Measurements from ENCODE around the gene KLF1.
"Not testable (repeated sequence)": the region's sequence is repeated elsewhere in the genome, so short reads cannot be mapped to it uniquely, and the experiment has no call there.

KLF1 gene

GRCh38 chr19:12886969-12887747, at the start of gene KLF1:
Gene KLF1 (minus strand): TSS chr19:12887201. CDS start chr19:12887140, 61 bp downstream.
- no peak for DNase-seq (ENCODE audit: low spot score)

- no peak for DNase-seq (ENCODE audit: low spot score)
These were observed 49.6 kb upstream of the KLF1 start for GRCh38 chr19:12936582-12936981.

- DNase-seq (ENCODE audit: low spot score), result no peak
These were observed 48.1 kb upstream of the KLF1 start for GRCh38 chr19:12935071-12935470.

GRCh38 chr19:12933287-12934072, 46.5 kb upstream of the KLF1 start, which contains the start of gene FARSA:
Gene FARSA (minus strand): TSS chr19:12933711. CDS start chr19:12933696, 15 bp downstream.
- peak; percentile 89 for DNase-seq (ENCODE audit: low spot score)

- DNase-seq (ENCODE audit: low spot score), result no peak
These were observed 45.6 kb upstream of the KLF1 start for GRCh38 chr19:12932392-12933286.

GRCh38 chr19:12930002-12930645, 43.1 kb upstream of the KLF1 start:
- DNase-seq (ENCODE audit: low spot score), result no peak

GRCh38 chr19:12924621-12925310, 37.8 kb upstream of the KLF1 start:
- no peak for DNase-seq (ENCODE audit: low spot score)

- DNase-seq (ENCODE audit: low spot score), result no peak
These were observed 36.0 kb upstream of the KLF1 start for GRCh38 chr19:12922959-12923358.

- no peak for DNase-seq (ENCODE audit: low spot score)
These were observed 34.0 kb upstream of the KLF1 start for GRCh38 chr19:12921047-12921446.

GRCh38 chr19:12918253-12918652, 31.3 kb upstream of the KLF1 start:
- no peak for DNase-seq (ENCODE audit: low spot score)

GRCh38 chr19:12915860-12916259, 28.9 kb upstream of the KLF1 start:
- DNase-seq (ENCODE audit: low spot score), result not testable (repeated sequence)

GRCh38 chr19:12913851-12914690, 27.1 kb upstream of the KLF1 start:
- peak; percentile 60 for DNase-seq (ENCODE audit: low spot score)

- DNase-seq (ENCODE audit: low spot score), result no peak
These were observed 26.1 kb upstream of the KLF1 start for GRCh38 chr19:12913011-12913561.

GRCh38 chr19:12912571-12912970, 25.6 kb upstream of the KLF1 start:
- DNase-seq (ENCODE audit: low spot score), result no peak

- DNase-seq (ENCODE audit: low spot score), result no peak
These were observed 20.2 kb upstream of the KLF1 start for GRCh38 chr19:12907166-12907565.

- DNase-seq (ENCODE audit: low spot score), result no peak
These were observed 13.0 kb upstream of the KLF1 start for GRCh38 chr19:12899891-12900518.

- DNase-seq (ENCODE audit: low spot score), result no peak
These were observed 9.5 kb upstream of the KLF1 start for GRCh38 chr19:12896460-12896859.

- no peak for DNase-seq (ENCODE audit: low spot score)
These were observed 6.6 kb upstream of the KLF1 start for GRCh38 chr19:12893582-12893981.

- DNase-seq (ENCODE audit: low spot score), result no peak
These were observed 4.6 kb upstream of the KLF1 start for GRCh38 chr19:12891553-12892021.
